Renal cortical epithelial cell (primary cell): Measurements from ENCODE around the gene MYH10. TPM values are rescaled to one million over a fixed set of nuclear protein-coding genes. Genes with fewer than 3 reads are reported as not detected.
A peak's percentile ranks its signal among the peaks of the same experiment; 100 is the strongest.

Experiments used
- DNase-seq: peaks from one replicate; pipeline ENCODE4 v3.0.0-alpha.2; 2011; ENCODE audit warnings: low read depth
- total RNA-seq: library from RNA; depleted of rRNA; stranded (reverse); fragments of >200 nt; gene quantifications from 2 replicates; pipeline ENCODE4 v1.2.3, GENCODE V29; 2014

The MYH10 gene
- total RNA-seq, 1 donor from 2014 or later = 149 TPM

DNA sequence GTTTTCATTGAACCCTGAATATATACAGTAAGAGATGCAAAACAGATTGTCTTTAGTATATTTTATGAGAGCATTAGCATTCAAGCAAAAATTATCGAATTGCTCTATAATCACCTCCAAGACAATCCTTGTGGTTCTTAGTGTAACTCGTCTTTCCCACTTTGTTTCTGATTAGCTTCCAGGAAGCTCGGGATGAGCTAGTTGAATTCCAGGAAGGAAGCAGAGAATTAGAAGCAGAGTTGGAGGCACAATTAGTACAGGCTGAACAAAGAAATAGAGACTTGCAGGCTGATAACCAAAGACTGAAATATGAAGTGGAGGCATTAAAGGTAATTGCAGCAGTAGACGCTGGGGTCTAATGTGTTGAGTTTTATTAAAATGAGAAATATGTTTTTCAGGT lies 185.0 kb downstream of the MYH10 start:
- no peak for DNase-seq

DNA sequence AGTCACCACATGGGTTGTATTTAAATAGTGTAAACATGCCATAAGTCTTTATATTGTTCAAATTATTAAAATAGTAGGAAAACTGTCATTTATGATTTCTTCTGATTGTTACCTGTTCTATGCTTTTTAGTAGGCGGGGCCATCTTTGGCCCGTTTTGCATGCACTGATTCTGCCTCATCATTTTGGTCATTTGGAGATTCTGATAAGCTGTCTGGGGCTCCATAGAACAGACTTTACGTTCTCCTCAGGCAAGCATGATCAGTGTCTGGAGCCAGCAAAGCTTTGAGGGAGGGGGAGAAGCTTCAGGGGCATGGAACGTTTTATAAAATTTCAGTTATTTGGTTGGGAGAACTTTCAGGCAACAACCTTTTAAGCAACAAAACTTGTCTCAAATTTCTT lies 186.0 kb downstream of the MYH10 start:
- no peak for DNase-seq

DNA sequence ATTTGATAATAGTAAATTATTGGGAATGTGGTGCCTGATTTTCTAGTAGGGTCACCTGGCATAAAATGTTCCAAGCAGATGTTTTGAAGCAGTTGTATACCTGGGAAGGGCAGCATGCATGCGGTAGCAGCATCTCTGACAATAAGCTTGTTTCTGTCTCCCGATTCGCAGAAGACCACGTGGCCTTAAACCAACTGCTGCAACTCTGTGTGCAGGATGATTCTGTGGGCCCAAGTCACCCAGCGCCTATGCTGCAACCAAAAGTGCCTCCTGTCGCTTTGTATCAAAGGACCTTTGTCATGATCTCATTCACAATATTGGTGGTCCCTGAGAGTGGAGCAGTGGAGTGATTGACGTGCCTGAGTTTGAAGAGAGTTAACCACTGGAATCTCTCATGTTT lies 186.8 kb downstream of the MYH10 start:
- no peak for DNase-seq

DNA sequence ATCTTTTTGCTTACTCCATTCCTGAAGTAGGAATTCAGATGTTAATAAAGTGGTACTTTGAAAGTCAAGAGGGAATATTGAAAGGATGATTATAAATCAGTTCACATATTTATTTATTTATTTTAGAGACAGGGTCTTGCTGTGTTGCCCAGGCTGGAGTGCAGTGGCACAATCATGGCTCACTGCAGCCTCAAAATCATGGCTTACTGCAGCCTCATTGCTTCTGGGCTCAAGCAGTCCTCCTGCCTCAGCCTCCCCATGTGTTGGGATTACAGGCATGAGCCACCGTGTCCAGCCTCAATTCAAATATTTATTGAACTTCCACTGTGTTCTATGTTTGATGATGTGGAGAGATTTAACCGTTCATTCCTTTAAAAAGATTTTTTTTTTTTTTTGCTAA lies 188.2 kb downstream of the MYH10 start:
- no peak for DNase-seq

DNA sequence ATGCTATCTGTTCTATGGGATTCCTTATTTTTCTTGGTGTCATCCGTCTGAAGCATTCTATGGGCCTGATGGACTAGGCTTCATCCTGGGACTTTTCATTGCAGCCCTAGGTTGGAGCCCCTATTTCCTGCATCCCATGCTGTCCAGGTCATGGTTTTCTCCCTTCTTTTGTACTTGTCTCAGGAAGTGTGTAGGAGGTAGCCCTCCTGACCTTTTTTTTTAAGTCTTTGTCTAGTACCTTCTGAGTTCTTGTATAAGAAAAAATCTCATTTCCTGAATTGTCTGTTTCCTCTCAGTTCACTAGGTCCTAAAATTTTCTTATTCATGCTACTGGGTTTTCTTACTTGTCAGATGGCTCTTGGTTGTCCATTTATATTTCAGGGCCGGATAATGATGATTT lies 188.8 kb downstream of the MYH10 start:
- no peak for DNase-seq

DNA sequence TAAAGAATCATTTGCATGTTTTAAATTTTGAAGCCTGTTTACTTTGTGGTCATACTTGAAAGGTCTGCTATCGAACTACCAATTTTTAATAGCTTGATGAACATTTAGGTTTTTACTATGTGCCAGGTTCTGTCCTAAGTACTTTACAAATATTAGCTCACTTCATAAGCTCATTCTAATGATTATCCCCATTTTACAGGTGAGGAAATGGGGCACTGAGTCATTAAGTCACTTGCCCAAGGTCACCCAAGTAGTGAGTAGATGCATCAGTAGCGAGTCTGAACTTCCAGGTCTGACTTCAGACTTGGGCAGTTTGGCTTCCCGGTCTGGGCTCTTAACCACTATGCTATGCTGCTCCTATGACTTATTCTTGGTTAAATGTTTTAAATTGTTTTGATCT lies 190.8 kb downstream of the MYH10 start:
- DNase-seq = no peak

DNA sequence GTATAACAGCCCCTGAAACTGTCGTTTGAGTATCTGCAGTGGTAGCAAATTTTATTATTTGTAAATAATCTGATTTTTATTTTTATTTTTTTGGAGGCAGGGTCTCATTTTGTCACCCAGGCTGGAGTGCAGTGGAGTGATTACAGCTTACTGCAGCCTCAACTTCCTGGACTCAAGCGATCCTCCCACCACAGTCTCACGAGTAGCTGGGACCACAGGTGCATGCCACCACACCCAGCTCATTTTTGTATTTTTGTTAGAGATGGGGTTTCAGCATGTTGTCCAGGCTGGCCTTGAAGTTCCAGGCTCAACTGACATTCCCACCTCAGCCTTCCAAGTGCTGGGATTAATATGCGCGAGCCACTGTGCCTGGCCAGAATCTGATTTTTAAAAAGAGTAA lies 192.1 kb downstream of the MYH10 start:
- no peak for DNase-seq

DNA sequence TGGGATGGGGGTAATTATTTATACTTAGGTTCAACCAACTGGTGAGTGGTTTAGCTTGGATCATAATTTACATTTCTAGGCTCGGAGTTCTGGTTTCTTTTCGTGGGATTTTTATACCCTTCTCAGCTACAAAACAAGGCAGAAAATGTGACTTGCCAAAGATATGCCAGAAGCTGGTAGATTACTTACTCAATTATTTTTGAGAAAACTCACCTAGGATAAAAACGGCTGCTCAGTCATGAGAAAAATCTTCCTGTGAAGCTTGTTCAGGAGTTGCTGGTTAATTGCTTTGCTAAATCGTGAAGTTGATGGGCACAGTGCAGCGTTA lies 193.7 kb downstream of the MYH10 start:
- peak; percentile 13 for DNase-seq

DNA sequence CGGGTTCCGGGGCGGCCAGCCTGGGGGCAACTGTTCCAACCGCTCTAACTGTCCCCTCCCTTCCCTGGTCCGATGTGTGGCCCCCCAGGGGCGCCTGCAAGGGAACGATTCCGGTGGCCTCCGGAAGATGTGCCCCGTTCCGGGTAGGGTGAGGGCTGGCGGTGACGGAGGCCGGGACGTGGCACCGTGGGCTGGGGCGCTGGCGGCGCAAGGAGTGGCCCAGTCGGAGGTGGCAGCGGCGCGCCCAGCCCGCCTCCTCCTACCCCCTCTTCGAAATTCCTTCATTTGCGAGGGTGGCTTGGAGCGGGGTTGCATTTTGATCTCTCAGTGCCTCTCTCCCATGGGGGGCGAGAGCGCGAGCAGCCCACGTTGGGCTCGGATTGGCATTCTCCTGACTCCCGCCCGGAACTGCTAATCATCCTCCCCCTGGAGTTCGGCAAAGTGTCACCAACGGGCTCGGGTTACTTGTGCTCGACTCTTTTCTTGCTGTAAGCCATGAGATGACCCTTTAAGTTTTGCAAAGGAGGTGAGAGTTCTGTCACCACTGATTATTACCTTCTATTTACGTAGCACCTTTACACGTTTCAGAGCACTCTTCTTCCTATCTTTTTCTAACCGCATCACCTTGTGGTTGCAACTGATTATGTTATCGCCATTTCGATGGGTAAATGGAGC lies 194.2 kb downstream of the MYH10 start:
- peak; percentile 31 for DNase-seq

DNA sequence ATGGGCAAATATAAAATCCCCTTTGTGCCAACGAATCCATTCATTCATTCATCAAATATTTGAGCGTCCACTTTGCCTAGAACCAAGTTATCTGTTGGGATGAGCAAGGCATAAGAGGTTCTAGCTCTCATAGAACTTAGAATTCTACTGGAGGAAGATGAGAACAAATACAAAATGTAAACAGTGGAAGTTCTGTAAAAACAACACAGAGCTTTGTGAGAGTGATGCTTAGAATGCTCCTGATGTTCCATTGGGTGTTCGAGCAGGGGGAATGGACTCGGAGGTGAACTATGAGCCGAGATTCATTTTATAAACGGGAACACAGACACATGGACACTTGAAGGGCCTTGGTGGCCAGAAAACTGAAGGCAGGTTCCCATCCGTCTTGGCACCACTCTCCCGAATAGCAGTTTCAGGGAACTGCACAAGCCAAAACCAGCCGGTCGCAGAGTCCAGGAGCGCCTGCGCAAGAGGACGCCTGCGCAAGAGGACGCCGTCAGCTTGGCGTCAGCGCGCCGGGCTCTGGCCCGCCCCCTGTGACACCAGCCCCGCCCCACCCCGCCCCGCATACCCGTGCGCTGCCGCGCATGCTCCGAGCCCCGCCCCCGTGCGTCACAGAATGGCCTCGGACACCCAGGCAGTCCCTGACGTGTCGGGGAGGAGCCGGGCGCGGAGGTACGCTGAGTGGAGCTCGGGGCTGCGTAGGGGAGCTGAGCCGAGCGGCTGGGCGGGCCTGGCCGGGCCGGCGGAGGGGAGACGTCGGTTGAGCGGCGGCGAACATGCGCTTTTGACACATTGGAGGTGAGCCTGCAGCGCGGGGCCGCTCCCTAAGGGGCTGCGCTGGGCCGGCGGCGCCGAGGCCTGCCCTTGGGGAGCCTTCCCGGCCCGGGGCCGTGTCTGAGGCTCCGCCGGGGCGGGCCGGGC lies 195.0 kb downstream of the MYH10 start, which contains the start of gene NDEL1:
Gene NDEL1, plus strand, starts transcription at position 640 of the 924 bp plus-strand sequence. CDS start 8,388 bp downstream, outside the sequence.
- DNase-seq = peak; percentile 89

DNA sequence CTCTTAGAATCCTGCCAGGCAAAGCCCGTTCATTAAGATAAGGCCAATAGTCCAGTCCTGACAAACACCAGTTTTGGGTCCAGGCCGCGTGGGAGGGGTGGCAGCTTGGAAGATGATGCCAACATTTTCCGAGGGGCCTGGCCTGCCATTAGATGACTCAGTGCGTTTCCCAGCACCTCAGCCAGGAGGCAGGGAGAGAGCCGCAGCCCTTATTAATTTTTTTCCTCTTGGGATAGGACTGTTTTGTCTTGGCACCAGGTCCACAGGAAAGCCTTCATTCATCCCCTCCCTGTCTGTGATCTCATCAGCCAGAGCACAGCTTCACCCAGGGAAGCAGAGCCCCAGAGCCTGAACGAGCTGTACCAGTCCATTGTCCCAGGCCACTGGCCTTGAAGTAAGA lies 199.6 kb downstream of the MYH10 start:
- DNase-seq = no peak

DNA sequence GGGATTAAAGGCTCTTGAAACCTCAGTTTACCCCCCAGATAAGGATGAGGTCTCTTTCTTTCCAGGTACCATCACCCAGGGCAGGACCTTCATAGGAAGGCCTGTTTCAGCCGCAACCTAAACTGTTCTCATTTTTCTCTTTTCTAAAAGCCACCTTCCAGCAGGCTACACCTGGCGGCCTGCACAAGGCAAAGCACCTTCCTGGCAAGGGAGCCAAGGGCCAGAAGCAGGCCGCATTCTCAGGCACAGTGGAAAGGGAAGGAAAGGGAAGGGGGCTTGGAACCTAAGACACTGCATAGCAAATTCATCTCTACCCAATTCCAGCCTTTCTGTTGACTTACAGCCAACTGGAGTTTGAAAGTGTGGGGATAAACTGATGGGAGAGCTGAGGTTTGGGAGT lies 203.7 kb downstream of the MYH10 start:
- DNase-seq = no peak

DNA sequence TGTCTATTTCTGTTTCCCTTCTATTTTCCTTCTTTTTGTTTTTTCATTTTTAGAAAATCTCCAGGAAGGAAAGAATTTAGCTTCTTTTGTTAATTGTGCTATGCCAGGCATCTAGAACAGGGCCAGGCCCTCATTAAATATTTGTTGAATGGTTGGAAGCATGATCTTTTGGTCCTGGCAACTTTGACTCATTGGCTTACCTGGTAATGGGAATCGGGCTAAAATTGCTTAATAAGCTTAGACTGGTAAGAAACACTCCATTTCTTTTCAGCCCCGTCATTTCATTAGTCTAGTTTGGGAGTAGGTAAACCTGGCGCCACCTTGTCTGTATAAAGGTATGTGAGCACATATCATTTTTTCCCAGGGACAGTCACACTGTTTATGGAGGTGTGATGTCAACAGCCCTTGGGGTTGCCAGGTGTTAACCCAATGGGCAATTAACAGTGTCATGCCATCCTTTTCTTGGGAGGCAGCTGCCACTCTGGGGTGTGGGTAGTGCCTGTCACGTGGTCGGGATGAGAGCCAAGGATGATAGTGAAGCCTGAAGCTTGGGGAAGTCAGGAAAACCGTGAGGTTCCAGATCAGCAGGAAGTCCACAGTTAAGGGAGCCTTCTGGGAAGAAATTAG lies 204.3 kb downstream of the MYH10 start:
- no peak for DNase-seq

Other genes with a start within 250 kb of the MYH10 start
- gene RPL26, start 247.5 kb downstream of the MYH10 start, total RNA-seq = 4,087 and 4,717 TPM in 2 replicates
- gene RNF222, start 232.9 kb downstream of the MYH10 start, total RNA-seq = not detected in 2 replicates
- gene NDEL1, start 194.8 kb downstream of the MYH10 start, total RNA-seq = 31.8 and 38.0 TPM in 2 replicates
- not detected in 2 replicates for gene CCDC42, start 114.1 kb upstream of the MYH10 start, total RNA-seq
- gene SPDYE4, start 127.8 kb upstream of the MYH10 start, total RNA-seq = not detected in 2 replicates
- gene MFSD6L, start 168.6 kb upstream of the MYH10 start, total RNA-seq = 2.1 TPM in 1 of 2 replicates, not detected in the other
- gene PIK3R6, start 236.9 kb upstream of the MYH10 start, total RNA-seq = not detected in 2 replicates